Type B pancreatic cell (in vitro differentiated cells): ENCODE measurements around the gene PIGZ. TPM values are rescaled to one million over a fixed set of nuclear protein-coding genes. Genes with fewer than 3 reads are reported as not detected.

ENCODE experiments used
- DNase-seq: peaks from one replicate; pipeline ENCODE4 v3.0.0; 2021; ENCODE audit warnings: mixed read lengths; ENCODE audit not compliant: unreplicated experiment; ENCODE audit errors: extremely low spot score
- H3K27ac Mint-ChIP-seq: 2 replicates; pipeline ENCODE4 v1.8.0; 2021; ENCODE audit warnings: mild to moderate bottlenecking, mixed read lengths
- H3K27me3 Mint-ChIP-seq: 2 replicates; pipeline ENCODE4 v1.8.0; 2021; ENCODE audit warnings: mixed read lengths
- H3K36me3 Mint-ChIP-seq: 2 replicates; pipeline ENCODE4 v1.8.0; 2021; ENCODE audit warnings: mixed read lengths
- H3K4me1 Mint-ChIP-seq: one replicate; pipeline ENCODE4 v1.8.0; 2021; ENCODE audit warnings: mixed read lengths; ENCODE audit not compliant: unreplicated experiment
- H3K4me3 Mint-ChIP-seq: 2 replicates; pipeline ENCODE4 v1.8.0; 2021; ENCODE audit warnings: mild to moderate bottlenecking, mixed read lengths
- H3K9me3 Mint-ChIP-seq: 2 replicates; pipeline ENCODE4 v1.8.0; 2021; ENCODE audit warnings: mixed read lengths
- total RNA-seq: library from RNA; stranded (reverse); gene quantifications from 2 replicates; pipeline ENCODE4 v1.2.1, GENCODE V29; 2021; ENCODE audit warnings: low replicate concordance
- TF ChIP-seq, protein P1 (sequence below): fragments of 200-600 bp; sonication (generic); conservative IDR thresholded peaks from 2 replicates; pipeline ENCODE4 v1.5.0; 2021; ENCODE audit warnings: antibody characterized with exemption, mild to moderate bottlenecking

Gene PIGZ
- total RNA-seq, 1 donor from 2014 or later, result 2.0 TPM

DNA sequence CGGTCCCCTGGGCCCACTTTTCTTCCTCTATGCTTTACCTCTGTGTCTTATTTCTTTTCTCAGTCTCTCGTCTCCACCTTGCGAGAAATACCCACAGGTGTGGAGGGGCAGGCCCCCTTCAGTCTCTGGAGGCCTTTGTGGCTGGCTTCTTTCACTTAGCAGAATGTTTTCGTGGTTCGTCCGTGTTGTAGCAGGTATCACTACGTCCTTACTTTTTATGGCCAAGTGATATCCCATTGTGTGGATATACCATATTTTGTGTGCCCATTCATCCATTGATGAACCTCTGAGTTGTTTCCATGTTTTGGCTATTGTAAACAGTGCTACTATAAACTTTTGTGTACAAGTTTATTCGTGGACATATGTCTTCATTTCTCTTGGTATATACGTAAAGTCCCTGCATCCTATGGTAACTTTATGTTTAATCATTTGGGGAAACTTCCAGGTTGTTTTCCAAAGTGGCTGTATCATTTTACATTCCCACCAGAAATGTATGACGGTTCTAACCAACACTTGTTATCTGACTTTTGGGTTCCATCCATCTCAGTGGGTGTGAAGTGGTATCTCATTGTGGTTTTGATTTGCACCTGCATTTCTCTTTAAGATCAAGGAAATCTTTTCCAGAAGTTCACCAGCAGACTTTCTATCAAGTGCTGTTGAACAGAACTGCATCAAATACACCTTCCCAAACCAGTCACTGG lies 5.6 kb downstream of the PIGZ start:
- Mint-ChIP-seq H3K27ac (no peak overlapping the region), H3K36me3 (no peaks in the 10 kb centered on the region), H3K27me3 (peaks cover 62% of the 10 kb centered on the region), H3K9me3 (no peaks in the 10 kb centered on the region), H3K4me1 (no peaks in the 10 kb centered on the region), H3K4me3 (no peak overlapping the region)
- TF ChIP-seq, protein P1, sequence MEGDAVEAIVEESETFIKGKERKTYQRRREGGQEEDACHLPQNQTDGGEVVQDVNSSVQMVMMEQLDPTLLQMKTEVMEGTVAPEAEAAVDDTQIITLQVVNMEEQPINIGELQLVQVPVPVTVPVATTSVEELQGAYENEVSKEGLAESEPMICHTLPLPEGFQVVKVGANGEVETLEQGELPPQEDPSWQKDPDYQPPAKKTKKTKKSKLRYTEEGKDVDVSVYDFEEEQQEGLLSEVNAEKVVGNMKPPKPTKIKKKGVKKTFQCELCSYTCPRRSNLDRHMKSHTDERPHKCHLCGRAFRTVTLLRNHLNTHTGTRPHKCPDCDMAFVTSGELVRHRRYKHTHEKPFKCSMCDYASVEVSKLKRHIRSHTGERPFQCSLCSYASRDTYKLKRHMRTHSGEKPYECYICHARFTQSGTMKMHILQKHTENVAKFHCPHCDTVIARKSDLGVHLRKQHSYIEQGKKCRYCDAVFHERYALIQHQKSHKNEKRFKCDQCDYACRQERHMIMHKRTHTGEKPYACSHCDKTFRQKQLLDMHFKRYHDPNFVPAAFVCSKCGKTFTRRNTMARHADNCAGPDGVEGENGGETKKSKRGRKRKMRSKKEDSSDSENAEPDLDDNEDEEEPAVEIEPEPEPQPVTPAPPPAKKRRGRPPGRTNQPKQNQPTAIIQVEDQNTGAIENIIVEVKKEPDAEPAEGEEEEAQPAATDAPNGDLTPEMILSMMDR, result no peak
- DNase-seq, result peak; percentile 37

- TF ChIP-seq, protein P1, result no peak
- Mint-ChIP-seq H3K4me1 (no peaks in the 10 kb centered on the region), H3K36me3 (no peaks in the 10 kb centered on the region), H3K27ac (no peak overlapping the region), H3K9me3 (no peaks in the 10 kb centered on the region), H3K27me3 (peaks cover 55% of the 10 kb centered on the region), H3K4me3 (no peak overlapping the region)
- no peak for DNase-seq
Measured at GRCh38 chr3:196962108-196962929, 6.3 kb downstream of the PIGZ start.

DNA sequence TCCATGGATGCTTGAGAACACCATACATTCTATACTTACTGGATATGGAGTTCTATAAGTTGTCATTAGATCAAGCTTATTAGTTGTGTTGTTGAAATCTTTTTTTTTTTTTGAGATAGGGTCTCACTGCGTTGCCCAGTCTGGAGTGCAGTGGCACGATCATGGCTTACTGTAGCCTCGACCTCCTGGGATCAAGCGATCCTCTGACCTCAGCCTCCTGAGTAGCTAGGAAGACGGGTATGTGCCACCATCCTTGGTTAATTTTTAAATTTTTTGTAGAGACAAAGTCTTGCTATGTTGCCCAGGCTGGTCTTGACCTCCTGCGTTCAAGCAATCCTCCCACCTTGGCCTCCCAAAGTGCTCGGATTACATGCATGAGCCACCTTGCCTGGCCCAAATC lies 13.8 kb downstream of the PIGZ start:
- DNase-seq, result no peak
- Mint-ChIP-seq H3K27me3 (peaks cover 38% of the 10 kb centered on the region), H3K9me3 (no peaks in the 10 kb centered on the region)

GRCh38 chr3:196951371-196951770 lies 17.3 kb downstream of the PIGZ start:
- Mint-ChIP-seq H3K9me3 (no peaks in the 10 kb centered on the region), H3K4me1 (no peaks in the 10 kb centered on the region), H3K27ac (no peak overlapping the region), H3K36me3 (no peaks in the 10 kb centered on the region), H3K4me3 (no peak overlapping the region), H3K27me3 (peaks cover 30% of the 10 kb centered on the region)
- TF ChIP-seq, protein P1, result no peak
- DNase-seq, result no peak

More for the DNA sequence above, 13.8 kb downstream of the PIGZ start:
- H3K36me3 Mint-ChIP-seq, result no peaks in the 10 kb centered on the region
- no peaks in the 10 kb centered on the region for H3K4me1 Mint-ChIP-seq
- H3K27ac Mint-ChIP-seq, result no peak overlapping the region
- H3K4me3 Mint-ChIP-seq, result no peak overlapping the region
- TF ChIP-seq, protein P1, result no peak

DNA sequence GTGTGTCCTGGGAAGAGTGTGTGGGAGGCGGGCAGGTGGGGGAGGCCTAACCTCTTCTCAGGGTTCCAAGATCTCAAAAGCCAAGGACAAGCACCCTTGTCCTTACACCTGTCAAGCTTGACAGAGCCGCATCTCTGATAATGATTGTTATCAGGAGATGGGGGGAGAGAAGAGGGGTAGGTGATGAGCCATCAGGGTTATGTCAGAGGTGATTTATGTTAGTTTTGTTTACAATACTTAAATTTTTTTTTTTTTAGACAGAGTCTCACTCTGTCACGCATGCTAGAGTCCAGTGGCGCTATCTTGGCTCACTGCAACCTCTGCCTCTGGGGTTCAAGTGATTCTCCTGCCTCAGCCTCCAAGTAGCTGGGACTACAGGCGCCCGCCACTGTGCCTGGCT lies 18.9 kb downstream of the PIGZ start:
- Mint-ChIP-seq H3K27me3 (peaks cover 24% of the 10 kb centered on the region), H3K36me3 (peaks cover 2% of the 10 kb centered on the region), H3K9me3 (no peaks in the 10 kb centered on the region), H3K4me1 (peaks cover 2% of the 10 kb centered on the region), H3K27ac (no peak overlapping the region), H3K4me3 (no peak overlapping the region)
- no peak for DNase-seq
- TF ChIP-seq, protein P1, result no peak
